ENCODE measurements around the gene PAPPA. TPM values are rescaled to one million over a fixed set of nuclear protein-coding genes. Genes with fewer than 3 reads are reported as not detected.

PAPPA gene
- total RNA-seq, 4 donors from 2014 or later, result 2.1 to 5.0 (median 3.7) TPM

GRCh38 chr9:116382053-116382452 lies 228.5 kb downstream of the PAPPA start:
- Histone ChIP-seq H3K9me3 (no peaks in the 10 kb centered on the region), H3K27ac (replicated peaks in 1 of 4) (no peak overlapping the region), H3K27me3 (no peaks in the 10 kb centered on the region), H3K4me3 (no peak overlapping the region), H3K4me1 (no peaks in the 10 kb centered on the region), H3K36me3 (no peaks in the 10 kb centered on the region)
- TF ChIP-seq EP300 (IDR thresholded peaks at IDR 0.05) (no peak), POLR2A (IDR thresholded peaks at IDR 0.05; ENCODE audit: low read depth) (no peak), CTCF (IDR thresholded peaks at IDR 0.05) (no peak), POLR2AphosphoS5 (IDR thresholded peaks at IDR 0.05) (no peak)
- WGBS, result 86% methylated on average over 4 of the region's 4 CpGs
- intact Hi-C loops (cut with DNase I), result no loop called here
- DNase-seq (ENCODE audit: extremely low spot score), result no peak

GRCh38 chr9:116383133-116383532 lies 229.5 kb downstream of the PAPPA start:
- 79% methylated on average over 5 of the region's 5 CpGs for WGBS
- H3K4me1 ChIP-seq, result no peaks in the 10 kb centered on the region
- H3K27ac ChIP-seq (replicated peaks in 1 of 4), result no peak overlapping the region
- H3K27me3 ChIP-seq, result no peaks in the 10 kb centered on the region
- no peak overlapping the region for H3K4me3 ChIP-seq
- DNase-seq (ENCODE audit: extremely low spot score), result no peak
- no peaks in the 10 kb centered on the region for H3K9me3 ChIP-seq
- no peak for TF ChIP-seq EP300 (IDR thresholded peaks at IDR 0.05)
- TF ChIP-seq POLR2AphosphoS5 (IDR thresholded peaks at IDR 0.05), result no peak
- TF ChIP-seq POLR2A (IDR thresholded peaks at IDR 0.05; ENCODE audit: low read depth), result no peak
- TF ChIP-seq CTCF (IDR thresholded peaks at IDR 0.05), result no peak
- H3K36me3 ChIP-seq, result no peaks in the 10 kb centered on the region
- intact Hi-C loops (cut with DNase I), result no loop called here

DNA sequence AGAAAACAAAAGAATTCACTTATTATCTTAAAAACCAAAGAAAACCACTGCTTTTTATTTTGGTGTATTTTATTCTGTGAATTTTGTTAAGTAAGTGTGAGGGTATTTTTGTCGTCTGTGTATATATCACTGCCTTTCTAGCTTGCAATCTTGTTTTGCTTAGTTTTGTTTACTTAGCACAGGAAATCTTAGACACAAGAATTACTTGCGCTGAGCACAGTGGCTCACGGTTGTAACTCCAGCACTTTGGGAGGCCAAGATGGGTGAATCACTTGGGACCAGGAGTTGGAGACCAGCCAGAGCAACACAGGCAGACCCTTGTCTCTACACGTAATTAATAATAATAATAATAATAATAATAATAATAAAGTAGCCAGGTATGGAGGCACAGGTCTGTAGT lies 230.3 kb downstream of the PAPPA start:
- 69% methylated on average over 4 of the region's 4 CpGs for WGBS
- no peak for DNase-seq (ENCODE audit: extremely low spot score)
- Histone ChIP-seq H3K27me3 (no peaks in the 10 kb centered on the region), H3K4me3 (no peak overlapping the region), H3K4me1 (no peaks in the 10 kb centered on the region), H3K36me3 (no peaks in the 10 kb centered on the region), H3K9me3 (no peaks in the 10 kb centered on the region), H3K27ac (replicated peaks in 1 of 4) (no peak overlapping the region)
- TF ChIP-seq CTCF (IDR thresholded peaks at IDR 0.05), result no peak
- TF ChIP-seq POLR2AphosphoS5 (IDR thresholded peaks at IDR 0.05), result no peak
- TF ChIP-seq EP300 (IDR thresholded peaks at IDR 0.05), result no peak
- no peak for TF ChIP-seq POLR2A (IDR thresholded peaks at IDR 0.05; ENCODE audit: low read depth)
- intact Hi-C loops (cut with DNase I), result no loop called here

GRCh38 chr9:116387934-116388698 lies 234.5 kb downstream of the PAPPA start:
- intact Hi-C loops (cut with DNase I), result no loop called here
- Histone ChIP-seq H3K36me3 (peaks cover 0 to 6% (median 2%) of the 10 kb centered on the region in 4 donors), H3K4me3 (no peak overlapping the region), H3K4me1 (no peaks in the 10 kb centered on the region), H3K27ac (replicated peaks in 1 of 4) (no peak overlapping the region), H3K27me3 (no peaks in the 10 kb centered on the region), H3K9me3 (no peaks in the 10 kb centered on the region)
- TF ChIP-seq POLR2A (IDR thresholded peaks at IDR 0.05; ENCODE audit: low read depth) (no peak), EP300 (IDR thresholded peaks at IDR 0.05) (no peak)
- WGBS, result 58% methylated on average over 6 of the region's 6 CpGs
- no peak for DNase-seq (ENCODE audit: extremely low spot score)

- Histone ChIP-seq H3K4me1 (no peaks in the 10 kb centered on the region), H3K36me3 (peaks cover 0 to 6% (median 2%) of the 10 kb centered on the region in 4 donors), H3K27ac (replicated peaks in 1 of 4) (no peak overlapping the region), H3K9me3 (no peaks in the 10 kb centered on the region), H3K4me3 (no peak overlapping the region), H3K27me3 (no peaks in the 10 kb centered on the region)
- TF ChIP-seq POLR2AphosphoS5 (IDR thresholded peaks at IDR 0.05), result no peak
- no peak for TF ChIP-seq CTCF (IDR thresholded peaks at IDR 0.05)
- no peak for TF ChIP-seq POLR2A (IDR thresholded peaks at IDR 0.05; ENCODE audit: low read depth)
- no peak for TF ChIP-seq EP300 (IDR thresholded peaks at IDR 0.05)
- 96% methylated on average over 1 of the region's 1 CpG for whole genome bisulfite sequencing
- no peak for DNase-seq (ENCODE audit: extremely low spot score)
- intact Hi-C loops (cut with DNase I), result no loop called here
Measured at GRCh38 chr9:116389541-116390302, 236.1 kb downstream of the PAPPA start.

Data from esophagus muscularis mucosa (tissue), 4 donors.